Fibroblast of villous mesenchyme (primary cell): ENCODE data around the gene AIP. TPM values are rescaled to one million over a fixed set of nuclear protein-coding genes. Genes with fewer than 3 reads are reported as not detected.

Experiments
- DNase-seq: peaks from one replicate; pipeline ENCODE4 v3.0.0-alpha.2; 2010; ENCODE audit warnings: low read depth
- H3K4me3 ChIP-seq: 2 replicates; pipeline ENCODE4 v1.5.1; 2011; ENCODE audit warnings: low read depth, mild to moderate bottlenecking, low read length
- total RNA-seq: library from RNA; depleted of rRNA; stranded (reverse); fragments of >200 nt; gene quantifications from 2 replicates; pipeline ENCODE4 v1.2.3, GENCODE V29; 2012
- TF ChIP-seq, protein P1 (sequence below): IDR thresholded peaks from 2 replicates; pipeline ENCODE4 v1.5.1; 2012; ENCODE audit warnings: low read depth, mild to moderate bottlenecking, low read length; ENCODE audit not compliant: insufficient read depth

Gene AIP
- total RNA-seq, 1 donor: 42.7 TPM

DNA sequence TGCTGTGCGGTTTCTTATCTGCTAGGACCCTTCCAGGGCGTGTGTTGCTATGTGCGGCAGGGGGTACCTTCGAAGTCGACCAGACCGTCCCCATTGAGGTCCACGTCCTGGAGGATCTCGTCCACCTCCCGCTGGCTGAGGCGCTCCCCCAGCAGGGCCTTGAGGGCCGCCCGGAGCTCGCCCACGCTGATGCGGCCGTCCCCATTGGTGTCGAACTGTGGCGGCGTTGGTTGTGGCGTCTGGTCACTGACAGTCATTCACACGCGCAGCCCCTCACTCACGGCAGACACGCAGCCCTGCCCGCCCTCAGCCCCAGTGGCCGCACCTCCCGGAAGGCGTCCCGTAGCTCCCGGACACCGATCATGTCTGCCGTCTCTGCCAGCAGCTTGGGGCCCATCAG lies 36.9 kb downstream of the AIP start:
- TF ChIP-seq, protein P1, sequence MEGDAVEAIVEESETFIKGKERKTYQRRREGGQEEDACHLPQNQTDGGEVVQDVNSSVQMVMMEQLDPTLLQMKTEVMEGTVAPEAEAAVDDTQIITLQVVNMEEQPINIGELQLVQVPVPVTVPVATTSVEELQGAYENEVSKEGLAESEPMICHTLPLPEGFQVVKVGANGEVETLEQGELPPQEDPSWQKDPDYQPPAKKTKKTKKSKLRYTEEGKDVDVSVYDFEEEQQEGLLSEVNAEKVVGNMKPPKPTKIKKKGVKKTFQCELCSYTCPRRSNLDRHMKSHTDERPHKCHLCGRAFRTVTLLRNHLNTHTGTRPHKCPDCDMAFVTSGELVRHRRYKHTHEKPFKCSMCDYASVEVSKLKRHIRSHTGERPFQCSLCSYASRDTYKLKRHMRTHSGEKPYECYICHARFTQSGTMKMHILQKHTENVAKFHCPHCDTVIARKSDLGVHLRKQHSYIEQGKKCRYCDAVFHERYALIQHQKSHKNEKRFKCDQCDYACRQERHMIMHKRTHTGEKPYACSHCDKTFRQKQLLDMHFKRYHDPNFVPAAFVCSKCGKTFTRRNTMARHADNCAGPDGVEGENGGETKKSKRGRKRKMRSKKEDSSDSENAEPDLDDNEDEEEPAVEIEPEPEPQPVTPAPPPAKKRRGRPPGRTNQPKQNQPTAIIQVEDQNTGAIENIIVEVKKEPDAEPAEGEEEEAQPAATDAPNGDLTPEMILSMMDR: no peak
- H3K4me3 ChIP-seq: no peak overlapping the region
- no peak for DNase-seq

DNA sequence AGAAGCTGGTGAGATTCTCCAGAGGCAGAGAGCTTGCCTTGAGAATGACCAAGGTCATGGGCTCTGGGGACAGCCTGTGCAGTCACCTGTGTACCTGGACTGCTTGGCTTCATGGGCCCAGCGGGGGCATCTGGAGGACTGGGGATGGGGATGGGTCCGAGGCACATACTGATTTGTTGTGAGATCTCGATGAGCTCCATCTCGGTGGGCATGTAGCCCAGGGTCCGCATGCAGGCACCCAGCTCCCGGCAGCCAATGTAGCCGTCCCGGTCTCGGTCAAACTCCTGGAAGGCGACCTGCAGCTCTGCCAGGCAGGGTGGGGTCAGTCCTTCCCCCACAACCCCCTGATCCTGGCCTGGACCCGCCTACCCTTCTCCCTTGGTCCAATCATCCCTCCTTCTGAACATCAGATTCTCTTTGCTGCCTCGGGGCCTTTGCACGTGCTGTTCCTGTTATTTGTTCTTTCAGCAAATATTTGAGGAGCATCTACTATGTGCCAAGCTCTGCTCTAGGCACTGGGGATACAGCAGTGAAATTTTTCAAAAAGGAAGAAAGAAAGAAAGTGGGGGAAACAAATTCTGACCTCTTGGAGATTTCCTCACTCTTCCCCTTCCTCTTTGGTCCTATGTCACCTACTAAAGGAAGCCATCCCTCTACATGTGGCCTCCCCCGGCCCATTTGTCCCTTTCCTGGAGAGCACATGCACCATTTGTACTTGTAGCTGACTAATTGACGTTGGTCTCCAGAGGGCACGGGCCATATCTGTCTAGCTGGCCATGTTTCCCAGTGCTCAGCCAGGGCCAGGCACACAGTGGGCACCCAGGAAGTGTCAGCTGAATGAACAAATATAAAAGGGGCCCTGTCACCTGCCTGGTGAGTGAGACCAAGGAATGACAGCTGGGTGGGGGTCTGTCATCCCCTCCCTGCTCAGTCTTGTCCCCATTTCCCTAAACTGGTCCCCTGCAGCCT lies 38.3 kb downstream of the AIP start:
- TF ChIP-seq, protein P1: no peak

DNA sequence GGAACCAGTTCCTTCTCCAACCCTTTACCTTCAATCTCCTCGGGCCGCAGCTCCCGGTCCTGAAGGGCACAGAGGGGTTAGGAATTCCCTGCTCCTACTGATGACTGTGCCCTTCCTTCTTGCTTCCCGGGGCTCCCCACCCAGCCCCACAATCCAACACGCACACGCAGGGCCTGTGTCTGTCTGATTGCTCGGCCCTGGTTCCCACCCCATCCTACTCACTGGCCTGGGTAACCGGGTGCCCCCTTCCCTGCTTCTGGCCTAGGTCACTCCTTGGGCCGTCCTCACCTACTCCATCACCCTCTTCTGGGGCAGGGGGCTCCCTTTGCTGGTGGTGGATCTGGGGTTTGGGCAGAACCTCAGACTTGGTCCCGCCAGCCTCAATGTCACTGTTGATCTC lies 39.1 kb downstream of the AIP start:
- DNase-seq: no peak
- TF ChIP-seq, protein P1: no peak
- no peak overlapping the region for H3K4me3 ChIP-seq

More for the DNA sequence above, 38.3 kb downstream of the AIP start:
- no peak overlapping the region for H3K4me3 ChIP-seq
- no peak for DNase-seq

DNA sequence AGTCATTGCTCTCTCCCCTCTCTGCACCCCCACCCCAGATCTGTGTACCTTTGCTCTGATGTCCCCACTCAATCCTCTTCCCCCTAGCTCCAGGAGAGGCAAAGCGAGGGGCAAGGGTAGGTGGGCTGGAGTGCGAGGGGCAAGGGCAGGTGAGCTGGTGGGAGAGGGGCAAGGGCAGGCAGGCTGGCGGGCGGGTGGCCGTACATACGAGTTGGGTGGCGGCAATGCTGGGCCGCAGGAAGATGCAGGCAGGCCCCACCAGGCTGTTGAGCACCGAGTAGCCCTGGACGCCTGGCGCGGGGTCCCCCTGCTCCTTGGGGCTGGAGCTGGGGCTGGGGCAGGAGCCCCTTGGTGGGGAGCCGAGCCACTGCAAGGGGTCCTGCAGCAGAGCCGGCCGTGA lies 39.5 kb downstream of the AIP start:
- no peak for DNase-seq
- TF ChIP-seq, protein P1: no peak
- no peak overlapping the region for H3K4me3 ChIP-seq

DNA sequence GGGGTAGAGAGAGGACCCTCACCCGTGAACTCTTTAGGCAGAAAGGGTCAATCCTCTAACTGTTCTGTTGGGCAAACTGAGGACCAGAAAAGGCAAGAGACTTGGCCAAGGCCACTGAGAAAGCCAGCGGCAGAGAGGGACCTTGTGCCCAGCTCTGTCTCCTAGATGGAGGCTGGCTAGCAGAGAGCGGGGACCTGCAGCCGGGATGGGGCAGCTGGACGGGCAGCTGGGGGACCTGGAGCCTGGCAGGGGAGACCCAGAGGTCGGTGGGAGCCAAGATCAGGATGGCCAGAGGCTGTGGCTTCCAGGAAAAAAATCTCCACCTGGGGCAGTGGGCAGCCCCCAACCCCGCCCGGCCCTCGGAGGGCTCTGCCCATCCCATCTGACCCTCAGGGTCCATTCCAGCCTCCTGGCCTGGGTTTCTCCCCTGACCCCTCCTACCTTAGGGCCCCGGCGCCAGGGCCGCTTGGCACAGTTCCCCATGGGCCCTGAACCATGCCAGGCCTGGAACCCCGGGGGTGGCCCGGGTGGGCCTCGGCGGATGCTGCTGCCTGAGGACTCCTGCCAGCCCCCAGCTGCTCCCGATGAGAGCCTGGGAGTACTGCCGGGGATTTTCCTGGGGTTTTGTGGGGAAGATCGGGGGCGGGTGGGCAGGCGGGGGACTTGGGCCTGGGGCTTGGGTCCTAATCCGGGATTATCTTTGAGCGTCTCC lies 40.2 kb downstream of the AIP start, which contains the start of gene CABP2:
TSS of gene CABP2 (minus strand) at position 603 of the 712 bp plus-strand sequence. CDS start at position 483, 120 bp downstream.
- TF ChIP-seq, protein P1: no peak
- no peak for DNase-seq
- H3K4me3 ChIP-seq: no peak within 1 kb of the TSS

DNA sequence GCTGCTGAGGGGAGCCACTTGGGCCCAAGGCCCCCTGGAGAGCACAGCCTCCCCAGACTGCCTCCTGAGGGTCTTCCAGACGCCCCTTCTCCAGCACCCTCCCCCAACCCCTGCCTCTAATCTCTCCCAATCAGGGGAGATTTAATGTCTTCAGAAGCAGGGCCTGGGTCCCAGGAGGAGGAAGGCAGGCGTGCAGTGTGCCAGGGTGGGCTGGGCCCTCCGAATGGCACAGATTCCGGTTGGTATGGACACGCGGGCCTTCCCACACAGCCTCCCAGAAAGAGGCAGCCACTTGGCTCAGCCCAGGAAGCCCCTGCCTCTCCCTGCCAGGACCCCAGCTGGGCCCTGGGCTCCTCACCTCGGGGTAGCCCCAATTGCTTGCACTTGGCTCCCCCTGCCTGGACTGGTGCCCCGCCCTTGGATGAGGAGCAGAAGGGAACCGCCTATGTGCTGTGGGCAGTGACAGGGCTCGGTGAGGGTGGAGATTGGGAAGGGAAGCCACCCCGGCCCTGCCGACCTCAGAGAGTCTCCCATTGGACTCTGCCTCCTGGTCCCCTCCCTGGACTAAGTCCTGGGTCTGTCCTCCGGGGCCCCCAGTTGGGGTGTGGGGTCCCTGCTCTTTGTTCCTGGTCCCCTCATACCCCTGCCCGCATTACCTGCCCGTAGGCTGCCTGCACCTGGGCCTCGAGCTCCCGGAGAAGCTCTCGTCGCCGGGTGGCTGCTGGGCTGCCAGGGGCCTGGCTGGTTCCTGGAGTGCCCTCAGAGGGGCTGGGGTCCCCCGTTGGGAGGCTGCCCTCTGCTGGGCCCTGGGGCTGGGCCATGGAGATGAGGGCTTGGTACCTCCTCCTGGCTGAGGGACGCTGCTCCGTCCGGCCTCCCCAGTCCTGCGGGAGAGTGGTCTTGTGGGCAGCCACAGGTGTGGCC lies 41.0 kb downstream of the AIP start:
- TF ChIP-seq, protein P1: no peak
- no peak for DNase-seq

More for the DNA sequence above, 41.0 kb downstream of the AIP start:
- H3K4me3 ChIP-seq: no peak overlapping the region
